Smooth muscle cell (in vitro differentiated cells): ENCODE results near the gene MALT1. TPM values are rescaled to one million over a fixed set of nuclear protein-coding genes. Genes with fewer than 3 reads are reported as not detected.

ENCODE experiments used
- DNase-seq: peaks from one replicate; lab custom pipeline; 2025; ENCODE audit not compliant: unreplicated experiment; lab: John Stamatoyannopoulos, UW
- H2AFZ ChIP-seq: fragments of 200-600 bp; sonication (generic); 2 replicates; pipeline ENCODE4 v1.6.0; 2016; ENCODE audit warnings: antibody characterized with exemption, low read depth, mild to moderate bottlenecking
- H3F3A ChIP-seq: fragments of 200-600 bp; sonication (generic); 2 replicates; pipeline ENCODE4 v1.6.0; 2017; ENCODE audit warnings: antibody characterized with exemption, low read depth
- H3K27ac ChIP-seq: fragments of 200-600 bp; sonication (generic); 2 replicates; pipeline ENCODE4 v1.5.1; 2016; ENCODE audit warnings: low read depth, mild to moderate bottlenecking
- H3K27me3 ChIP-seq: fragments of 200-600 bp; sonication (generic); 2 replicates; pipeline ENCODE4 v1.6.1; 2016; ENCODE audit warnings: low read depth, mild to moderate bottlenecking
- H3K36me3 ChIP-seq: fragments of 200-600 bp; sonication (generic); 2 replicates; pipeline ENCODE4 v1.5.1; 2016; ENCODE audit warnings: low read depth
- H3K4me1 ChIP-seq: fragments of 200-600 bp; sonication (generic); 2 replicates; pipeline ENCODE4 v1.5.1; 2016; ENCODE audit warnings: low read depth
- H3K4me2 ChIP-seq: fragments of 200-600 bp; sonication (generic); 2 replicates; pipeline ENCODE4 v1.6.0; 2016; ENCODE audit warnings: mild to moderate bottlenecking
- H3K4me3 ChIP-seq: fragments of 200-600 bp; sonication (generic); 2 replicates; pipeline ENCODE4 v1.5.1; 2016; ENCODE audit warnings: mild to moderate bottlenecking
- H3K79me2 ChIP-seq: fragments of 200-600 bp; sonication (generic); 2 replicates; pipeline ENCODE4 v1.6.0; 2016; ENCODE audit warnings: low read depth, mild to moderate bottlenecking
- H3K9ac ChIP-seq: fragments of 200-600 bp; sonication (generic); 2 replicates; pipeline ENCODE4 v1.6.0; 2016; ENCODE audit warnings: low read depth
- H3K9me3 ChIP-seq: fragments of 200-600 bp; sonication (generic); replicated peaks from 2 replicates; pipeline ENCODE4 v1.5.1; 2016; ENCODE audit warnings: low read depth
- H4K20me1 ChIP-seq: fragments of 200-600 bp; sonication (generic); 2 replicates; pipeline ENCODE4 v1.6.0; 2016; ENCODE audit warnings: low read depth
- WGBS: methylation state at CpG from one replicate; pipeline ENCODE4 v1.1.7; 2016; ENCODE audit warnings: low lambda C conversion rate; 5-methylcytosine and 5-hydroxymethylcytosine counted together
- polyA plus RNA-seq: library from polyadenylated mRNA; unstranded; fragments of >200 nt; fragmentation: Nextera tagmentation; extraction: Ambion mirVana; gene quantifications from 2 replicates; pipeline ENCODE4 v1.2.1, GENCODE V29; 2016
- total RNA-seq: library from RNA; depleted of rRNA; stranded (reverse); fragments of >200 nt; gene quantifications from 2 replicates; pipeline ENCODE4 v1.2.3, GENCODE V29; 2014
- TF ChIP-seq, protein P1 (sequence below): fragments of 200-600 bp; sonication (generic); IDR thresholded peaks from 2 replicates; pipeline ENCODE4 v1.5.1; 2017; ENCODE audit warnings: borderline replicate concordance, mild to moderate bottlenecking, antibody characterized with exemption; ENCODE audit not compliant: insufficient read depth, poor library complexity, severe bottlenecking

The MALT1 gene
- total and polyA plus RNA-seq, 2 experiments from 2014 or later: 12.4 to 42.2 TPM

DNA sequence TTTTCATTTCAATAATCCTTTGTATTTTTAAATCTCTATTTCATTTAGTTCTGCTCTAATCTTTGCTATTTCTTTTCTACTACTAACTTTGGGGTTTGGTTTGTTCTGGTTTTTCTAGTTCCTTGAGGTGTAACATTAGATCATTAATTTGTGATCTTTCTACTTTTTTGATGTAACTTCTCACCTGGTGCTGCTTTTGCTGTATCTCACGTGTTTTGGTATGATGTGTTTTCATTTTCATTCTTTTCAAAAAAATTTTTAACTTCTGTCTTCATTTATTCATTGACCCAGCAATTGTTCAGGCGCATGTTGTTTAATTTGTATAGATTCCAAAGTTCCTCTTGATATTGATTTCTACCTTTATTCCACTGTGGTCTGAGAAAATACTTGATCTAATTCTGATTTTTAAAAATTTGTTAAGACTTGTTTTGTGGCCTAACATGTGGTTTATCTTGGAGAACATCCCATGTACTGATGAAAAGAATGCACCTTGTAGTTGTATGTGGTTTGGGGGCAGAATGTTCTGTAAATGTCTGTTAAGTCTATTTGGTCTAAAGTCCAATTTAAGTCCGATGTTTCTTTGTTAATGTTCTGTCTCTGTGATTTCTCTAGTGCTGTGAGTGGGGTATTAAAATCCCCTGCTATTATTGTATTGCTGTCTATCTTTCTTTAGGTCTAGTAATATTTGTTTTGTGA lies 17.3 kb upstream of the MALT1 start:
- Histone ChIP-seq H3K9me3 (no peaks in the 10 kb centered on the region), H3K79me2 (no peaks in the 10 kb centered on the region), H3K4me3 (no peak overlapping the region), H2AFZ (no peak overlapping the region), H3F3A (no peaks in the 10 kb centered on the region), H3K27ac (no peak overlapping the region), H3K27me3 (no peaks in the 10 kb centered on the region), H3K4me2 (no peak overlapping the region), H3K36me3 (no peaks in the 10 kb centered on the region), H4K20me1 (no peaks in the 10 kb centered on the region), H3K9ac (no peak overlapping the region), H3K4me1 (no peaks in the 10 kb centered on the region)
- TF ChIP-seq, protein P1, sequence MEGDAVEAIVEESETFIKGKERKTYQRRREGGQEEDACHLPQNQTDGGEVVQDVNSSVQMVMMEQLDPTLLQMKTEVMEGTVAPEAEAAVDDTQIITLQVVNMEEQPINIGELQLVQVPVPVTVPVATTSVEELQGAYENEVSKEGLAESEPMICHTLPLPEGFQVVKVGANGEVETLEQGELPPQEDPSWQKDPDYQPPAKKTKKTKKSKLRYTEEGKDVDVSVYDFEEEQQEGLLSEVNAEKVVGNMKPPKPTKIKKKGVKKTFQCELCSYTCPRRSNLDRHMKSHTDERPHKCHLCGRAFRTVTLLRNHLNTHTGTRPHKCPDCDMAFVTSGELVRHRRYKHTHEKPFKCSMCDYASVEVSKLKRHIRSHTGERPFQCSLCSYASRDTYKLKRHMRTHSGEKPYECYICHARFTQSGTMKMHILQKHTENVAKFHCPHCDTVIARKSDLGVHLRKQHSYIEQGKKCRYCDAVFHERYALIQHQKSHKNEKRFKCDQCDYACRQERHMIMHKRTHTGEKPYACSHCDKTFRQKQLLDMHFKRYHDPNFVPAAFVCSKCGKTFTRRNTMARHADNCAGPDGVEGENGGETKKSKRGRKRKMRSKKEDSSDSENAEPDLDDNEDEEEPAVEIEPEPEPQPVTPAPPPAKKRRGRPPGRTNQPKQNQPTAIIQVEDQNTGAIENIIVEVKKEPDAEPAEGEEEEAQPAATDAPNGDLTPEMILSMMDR: no peak
- 60% methylated on average over 3 of the region's 3 CpGs for WGBS
- no peak for DNase-seq

DNA sequence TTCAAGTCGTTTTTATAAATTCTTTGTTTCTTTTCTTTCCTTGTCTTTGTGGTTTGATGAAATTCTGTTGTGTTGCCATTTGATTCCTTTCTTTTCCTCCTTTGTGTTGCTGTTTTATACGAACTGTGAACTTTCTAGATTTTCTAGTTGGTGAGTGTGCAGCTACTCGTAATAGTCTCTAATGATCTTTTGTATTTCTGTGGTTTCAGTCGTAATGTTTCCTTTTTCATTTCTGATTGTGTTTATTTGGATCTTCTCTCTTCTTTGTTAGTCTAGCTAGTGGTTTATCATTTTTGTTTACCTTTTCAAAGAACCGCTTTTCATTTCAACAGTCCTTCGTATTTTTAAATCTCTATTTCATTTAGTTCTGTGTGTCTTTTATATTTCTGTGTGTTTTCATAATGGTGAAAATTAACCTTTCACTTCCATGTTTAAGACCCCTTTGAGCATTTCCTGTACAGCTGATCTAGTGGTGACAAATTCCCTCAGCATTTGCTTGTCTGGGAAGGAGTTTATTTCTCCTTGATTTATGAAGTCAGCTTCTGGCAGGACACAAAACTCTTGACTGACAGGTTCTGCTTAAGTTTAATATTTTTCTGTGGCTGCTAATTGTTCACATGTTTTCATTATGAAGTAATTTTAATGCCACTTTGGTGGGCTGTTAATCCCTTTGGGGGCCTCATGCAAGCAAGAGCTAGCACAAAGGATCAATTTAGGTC lies 16.2 kb upstream of the MALT1 start:
- Histone ChIP-seq H3K36me3 (no peaks in the 10 kb centered on the region), H3K79me2 (no peaks in the 10 kb centered on the region), H3K4me2 (no peak overlapping the region), H3K4me3 (no peak overlapping the region), H3K9ac (no peak overlapping the region), H3K4me1 (no peaks in the 10 kb centered on the region), H3K27me3 (no peaks in the 10 kb centered on the region), H3K9me3 (no peaks in the 10 kb centered on the region), H2AFZ (no peak overlapping the region), H3K27ac (no peak overlapping the region), H3F3A (no peaks in the 10 kb centered on the region), H4K20me1 (no peaks in the 10 kb centered on the region)
- WGBS: 91% methylated on average over 6 of the region's 6 CpGs
- TF ChIP-seq, protein P1: no peak
- DNase-seq: no peak

DNA sequence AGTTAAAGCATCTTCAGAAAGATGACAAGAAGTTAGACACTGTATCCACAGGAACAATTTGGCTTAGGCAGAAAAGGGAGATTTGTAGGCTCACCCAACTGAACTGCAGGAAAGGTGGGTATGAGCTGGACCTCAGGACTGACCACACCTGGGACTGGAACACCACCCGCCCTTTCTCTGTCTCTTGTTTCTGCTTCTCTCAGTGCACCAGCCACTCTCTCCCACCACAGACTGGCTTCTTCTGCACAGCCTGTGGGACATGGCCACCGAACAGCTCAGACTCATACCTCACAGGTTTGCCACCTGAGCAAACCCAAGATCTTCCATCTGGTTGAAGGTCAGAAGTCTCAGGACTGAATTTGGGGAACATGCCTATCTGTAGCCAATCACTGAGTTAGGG lies 14.2 kb upstream of the MALT1 start:
- no peak for DNase-seq
- Histone ChIP-seq H3K79me2 (no peaks in the 10 kb centered on the region), H3K27ac (no peak overlapping the region), H3F3A (no peaks in the 10 kb centered on the region), H2AFZ (no peak overlapping the region), H3K4me3 (no peak overlapping the region), H3K27me3 (no peaks in the 10 kb centered on the region), H3K4me1 (no peaks in the 10 kb centered on the region), H3K4me2 (no peak overlapping the region), H3K36me3 (no peaks in the 10 kb centered on the region), H3K9me3 (no peaks in the 10 kb centered on the region), H3K9ac (no peak overlapping the region), H4K20me1 (no peaks in the 10 kb centered on the region)
- TF ChIP-seq, protein P1: no peak
- 96% methylated on average over 2 of the region's 2 CpGs for WGBS
